Astrocyte (in vitro differentiated cells and primary cell): ENCODE data around the gene FAM13C. TPM values are rescaled to one million over a fixed set of nuclear protein-coding genes. Genes with fewer than 3 reads are reported as not detected.

ENCODE experiments used
- DNase-seq: peaks from one replicate; pipeline ENCODE4 v3.0.0-alpha.2; 2010; ENCODE audit warnings: low read depth
- FAIRE-seq: peaks from 2 replicates; lab custom pipeline; 2011; peaks lifted over from hg19 to GRCh38; lab: Jason Lieb, UNC
- H2AFZ ChIP-seq: 2 replicates; pipeline ENCODE4 v1.6.0; 2012; ENCODE audit warnings: low read depth, low read length, inconsistent platforms
- H3K27ac ChIP-seq: 2 replicates; pipeline ENCODE4 v1.5.1; 2011; ENCODE audit warnings: low read depth, low read length, inconsistent platforms
- H3K27me3 ChIP-seq: 2 replicates; pipeline ENCODE4 v1.6.0; 2011; ENCODE audit warnings: low read length, inconsistent platforms; ENCODE audit not compliant: insufficient read depth
- H3K36me3 ChIP-seq: 2 replicates; pipeline ENCODE4 v1.5.1; 2011; ENCODE audit warnings: low read length, inconsistent platforms; ENCODE audit not compliant: insufficient read depth
- H3K4me1 ChIP-seq: 2 replicates; pipeline ENCODE4 v1.5.1; 2011; ENCODE audit warnings: low read length, inconsistent platforms; ENCODE audit not compliant: insufficient read depth
- H3K4me2 ChIP-seq: 2 replicates; pipeline ENCODE4 v1.6.0; 2012; ENCODE audit warnings: low read length, inconsistent platforms
- H3K4me3 ChIP-seq: 2 replicates; pipeline ENCODE4 v1.5.1; 2011; ENCODE audit warnings: low read depth, mild to moderate bottlenecking, low read length, inconsistent platforms; ENCODE audit not compliant: insufficient read depth
- H3K79me2 ChIP-seq: 2 replicates; pipeline ENCODE4 v1.6.0; 2012; ENCODE audit warnings: mild to moderate bottlenecking, low read length, inconsistent platforms; ENCODE audit not compliant: insufficient read depth
- H3K9ac ChIP-seq: 2 replicates; pipeline ENCODE4 v1.6.0; 2012; ENCODE audit warnings: mild to moderate bottlenecking, low read length, inconsistent platforms
- H3K9me3 ChIP-seq: 2 replicates; pipeline ENCODE4 v1.5.1; 2012; ENCODE audit warnings: low read depth, mild to moderate bottlenecking, low read length, inconsistent platforms; ENCODE audit not compliant: insufficient read depth
- H4K20me1 ChIP-seq: 2 replicates; pipeline ENCODE4 v1.6.0; 2012; ENCODE audit warnings: low read length, inconsistent platforms; ENCODE audit not compliant: insufficient read depth
- H3K27ac Mint-ChIP-seq: one replicate; pipeline ENCODE4 v1.8.0; 2021; ENCODE audit warnings: mild to moderate bottlenecking, mixed read lengths; ENCODE audit not compliant: unreplicated experiment
- H3K27me3 Mint-ChIP-seq: one replicate; pipeline ENCODE4 v1.8.0; 2021; ENCODE audit warnings: low read depth, mixed read lengths; ENCODE audit not compliant: unreplicated experiment
- H3K36me3 Mint-ChIP-seq: one replicate; pipeline ENCODE4 v1.8.0; 2021; ENCODE audit warnings: low read depth, mixed read lengths; ENCODE audit not compliant: unreplicated experiment
- H3K4me1 Mint-ChIP-seq: one replicate; pipeline ENCODE4 v1.8.0; 2021; ENCODE audit warnings: low read depth, mixed read lengths; ENCODE audit not compliant: unreplicated experiment
- H3K4me3 Mint-ChIP-seq: one replicate; pipeline ENCODE4 v1.8.0; 2021; ENCODE audit warnings: mild to moderate bottlenecking, moderate library complexity, mixed read lengths; ENCODE audit not compliant: unreplicated experiment
- H3K9me3 Mint-ChIP-seq: one replicate; pipeline ENCODE4 v1.8.0; 2021; ENCODE audit warnings: mild to moderate bottlenecking, mixed read lengths; ENCODE audit not compliant: unreplicated experiment
- CTCF ChIP-seq: IDR thresholded peaks from 2 replicates; pipeline ENCODE4 v1.5.1; 2011; ENCODE audit warnings: low read depth, mild to moderate bottlenecking, inconsistent platforms, low read length, moderate library complexity; ENCODE audit not compliant: insufficient read depth
- EZH2 ChIP-seq: IDR thresholded peaks from 2 replicates; pipeline ENCODE4 v1.6.1; 2012; ENCODE audit warnings: mild to moderate bottlenecking, low read length, inconsistent platforms; ENCODE audit not compliant: insufficient read depth
- total RNA-seq: library from RNA; stranded (reverse); gene quantifications from 2 replicates; pipeline ENCODE4 v1.2.1, GENCODE V29; 2021

FAM13C gene
- total RNA-seq, 1 donor from 2014 or later = 8.7 TPM

- Mint-ChIP-seq H3K27ac (no peak overlapping the region), H3K4me3 (no peak overlapping the region), H3K4me1 (no peaks in the 10 kb centered on the region), H3K9me3 (no peaks in the 10 kb centered on the region), H3K36me3 (peaks cover 14% of the 10 kb centered on the region), H3K27me3 (no peaks in the 10 kb centered on the region)
- Histone ChIP-seq H3K36me3 (no peaks in the 10 kb centered on the region), H3K9ac (no peak overlapping the region), H3K4me2 (no peak overlapping the region), H3K79me2 (no peaks in the 10 kb centered on the region), H3K27ac (no peak overlapping the region), H3K4me3 (no peak overlapping the region), H3K4me1 (no peaks in the 10 kb centered on the region), H4K20me1 (no peaks in the 10 kb centered on the region), H3K27me3 (no peaks in the 10 kb centered on the region), H2AFZ (no peak overlapping the region), H3K9me3 (no peaks in the 10 kb centered on the region)
- DNase-seq (no peak), FAIRE-seq (no peak)
- TF ChIP-seq CTCF = no peak
- TF ChIP-seq EZH2 = no peak
Observed at GRCh38 chr10:59273445-59273844, 88.9 kb downstream of the FAM13C start.

GRCh38 chr10:59272061-59272460 lies 90.3 kb downstream of the FAM13C start:
- Mint-ChIP-seq H3K27me3 (no peaks in the 10 kb centered on the region), H3K27ac (no peak overlapping the region), H3K4me3 (no peak overlapping the region), H3K36me3 (peaks cover 19% of the 10 kb centered on the region), H3K9me3 (no peaks in the 10 kb centered on the region), H3K4me1 (no peaks in the 10 kb centered on the region)
- H3K27ac ChIP-seq = no peak overlapping the region
- H3K27me3 ChIP-seq = no peaks in the 10 kb centered on the region
- H3K9me3 ChIP-seq = no peaks in the 10 kb centered on the region
- no peak for TF ChIP-seq CTCF
- TF ChIP-seq EZH2 = no peak
- no peak overlapping the region for H3K4me2 ChIP-seq
- no peaks in the 10 kb centered on the region for H4K20me1 ChIP-seq
- H3K79me2 ChIP-seq = no peaks in the 10 kb centered on the region
- no peak overlapping the region for H3K9ac ChIP-seq
- no peak overlapping the region for H2AFZ ChIP-seq
- no peak for DNase-seq
- H3K36me3 ChIP-seq = no peaks in the 10 kb centered on the region
- no peak overlapping the region for H3K4me3 ChIP-seq
- no peaks in the 10 kb centered on the region for H3K4me1 ChIP-seq
- no peak for FAIRE-seq

- H3K4me1 Mint-ChIP-seq = no peaks in the 10 kb centered on the region
- no peaks in the 10 kb centered on the region for H3K9me3 ChIP-seq
- H3K4me2 ChIP-seq = no peak overlapping the region
- H2AFZ ChIP-seq = no peak overlapping the region
- DNase-seq (no peak), FAIRE-seq (no peak)
- no peaks in the 10 kb centered on the region for H3K79me2 ChIP-seq
- H3K4me1 ChIP-seq = no peaks in the 10 kb centered on the region
- TF ChIP-seq EZH2 (no peak), CTCF (no peak)
- no peaks in the 10 kb centered on the region for H3K27me3 ChIP-seq
- no peak overlapping the region for H3K27ac Mint-ChIP-seq
- H3K36me3 Mint-ChIP-seq = peaks cover 20% of the 10 kb centered on the region
- H3K36me3 ChIP-seq = no peaks in the 10 kb centered on the region
- H3K4me3 ChIP-seq = no peak overlapping the region
- H3K27ac ChIP-seq = no peak overlapping the region
- no peaks in the 10 kb centered on the region for H3K9me3 Mint-ChIP-seq
- H3K4me3 Mint-ChIP-seq = no peak overlapping the region
- no peak overlapping the region for H3K9ac ChIP-seq
- no peaks in the 10 kb centered on the region for H3K27me3 Mint-ChIP-seq
- H4K20me1 ChIP-seq = no peaks in the 10 kb centered on the region
Observed at GRCh38 chr10:59271160-59271559, 91.2 kb downstream of the FAM13C start.
